Prostate gland (tissue), 2 donors: ENCODE results near the gene RABEP2. TPM values are rescaled to one million over a fixed set of nuclear protein-coding genes. Genes with fewer than 3 reads are reported as not detected.
"Not testable (repeated sequence)": the region's sequence is repeated elsewhere in the genome, so short reads cannot be mapped to it uniquely, and the experiment has no call there.

Experiments
- DNase-seq: peaks from one replicate; pipeline ENCODE4 v3.0.0-alpha.2; 2019; ENCODE audit warnings: low spot score
- H3K27ac ChIP-seq, 2 donors: fragments of 200-600 bp; sonication (generic); 2 replicates each; pipeline ENCODE4 v1.5.1; 2017 to 2019
- H3K27me3 ChIP-seq: fragments of 200-600 bp; sonication (generic); replicated peaks from 2 replicates; pipeline ENCODE4 v1.5.1; 2019; ENCODE audit not compliant: insufficient read depth
- H3K36me3 ChIP-seq, 2 donors: fragments of 200-600 bp; sonication (generic); 1 replicate in 1 of 2; 2 replicates in 1 of 2; pipeline versions ENCODE4 v1.5.1 to v1.8.1; 2017 to 2019
- H3K4me1 ChIP-seq: fragments of 200-600 bp; sonication (generic); replicated peaks from 2 replicates; pipeline ENCODE4 v1.5.1; 2019
- H3K4me3 ChIP-seq, 2 donors: fragments of 200-600 bp; sonication (generic); 2 replicates each; pipeline ENCODE4 v1.5.1; 2017 to 2019
- H3K9me3 ChIP-seq: fragments of 200-600 bp; sonication (generic); 2 replicates; pipeline ENCODE4 v1.5.1; 2017
- CTCF ChIP-seq, 4 experiments: fragments of 200-600 bp in 2 of 4; fragments of 450-650 bp in 2 of 4; sonication (generic) in 2 of 4; IDR thresholded peaks; 1 replicate in 3 of 4; 2 replicates in 1 of 4; pipeline ENCODE4 v1.5.1; 2016 to 2019; ENCODE audit warnings: antibody characterized with exemption in 4 of 4, mild to moderate bottlenecking in 2 of 4, moderate library complexity in 2 of 4
- POLR2A ChIP-seq: fragments of 450-650 bp; IDR thresholded peaks from one replicate; pipeline ENCODE4 v1.6.1; 2016; ENCODE audit warnings: antibody characterized with exemption, mild to moderate bottlenecking
- POLR2AphosphoS5 ChIP-seq: sonication (generic); formaldehyde crosslinking; IDR thresholded peaks from one replicate; pipeline ENCODE4 v1.6.1; 2017; ENCODE audit warnings: antibody characterized with exemption
- WGBS: methylation state at CpG from one replicate; pipeline ENCODE4 v1.1.5; 2018; 5-methylcytosine and 5-hydroxymethylcytosine counted together
- intact Hi-C: fragments of 100-400 bp; cut with DNase I; formaldehyde crosslinking; loops from one replicate; pipeline ENCODE4 v1.14.2; 2022
- total RNA-seq, 2 donors: library from RNA; depleted of rRNA; stranded (reverse); fragments of >200 nt; gene quantifications; one replicate each; pipeline ENCODE4 v1.1.0, GENCODE V29; 2016

Gene RABEP2
- total RNA-seq, 2 donors from 2014 or later: 128 to 139 TPM

GRCh38 chr16:28893291-28893690, 31.7 kb downstream of the RABEP2 start:
- DNase-seq: no peak
- Histone ChIP-seq H3K4me1 (no peaks in the 10 kb centered on the region), H3K4me3 (no peak overlapping the region), H3K27ac (no peak overlapping the region), H3K36me3 (no peaks in the 10 kb centered on the region), H3K27me3 (no peaks in the 10 kb centered on the region), H3K9me3 (no peaks in the 10 kb centered on the region)
- intact Hi-C loops: no loop called here
- TF ChIP-seq POLR2A (no peak), CTCF (IDR thresholded peaks at IDR 0.05) (no peak), POLR2AphosphoS5 (no peak)
- WGBS: 84% methylated on average over 4 of the region's 4 CpGs

GRCh38 chr16:28891964-28892890, 32.8 kb downstream of the RABEP2 start:
- no peak overlapping the region for H3K27ac ChIP-seq
- no peaks in the 10 kb centered on the region for H3K4me1 ChIP-seq
- H3K9me3 ChIP-seq: no peaks in the 10 kb centered on the region
- H3K36me3 ChIP-seq: no peaks in the 10 kb centered on the region
- TF ChIP-seq POLR2A (no peak), CTCF (IDR thresholded peaks at IDR 0.05) (no peak), POLR2AphosphoS5 (no peak)
- intact Hi-C loops: no loop called here
- WGBS: 79% methylated on average over 14 of the region's 14 CpGs
- DNase-seq: no peak
- H3K4me3 ChIP-seq: no peak overlapping the region
- H3K27me3 ChIP-seq: no peaks in the 10 kb centered on the region

- DNase-seq, H3K27ac ChIP-seq, intact Hi-C loops, H3K4me1 ChIP-seq, H3K27me3 ChIP-seq, H3K9me3 ChIP-seq, H3K4me3 ChIP-seq, H3K36me3 ChIP-seq: not testable (repeated sequence)
- WGBS: 96% methylated on average over 5 of the region's 5 CpGs
Measured at GRCh38 chr16:28890355-28890754, 34.7 kb downstream of the RABEP2 start.

GRCh38 chr16:28886945-28887344, 38.1 kb downstream of the RABEP2 start:
- DNase-seq: no peak
- WGBS: 67% methylated on average over 10 of the region's 10 CpGs
- H3K4me1 ChIP-seq: no peaks in the 10 kb centered on the region
- H3K4me3 ChIP-seq: no peak overlapping the region
- no peaks in the 10 kb centered on the region for H3K36me3 ChIP-seq
- H3K9me3 ChIP-seq: no peaks in the 10 kb centered on the region
- no peak overlapping the region for H3K27ac ChIP-seq
- no peaks in the 10 kb centered on the region for H3K27me3 ChIP-seq
- intact Hi-C loops: no loop called here
- no peak for TF ChIP-seq CTCF (IDR thresholded peaks at IDR 0.05)
- TF ChIP-seq POLR2AphosphoS5: no peak
- no peak for TF ChIP-seq POLR2A

- TF ChIP-seq POLR2AphosphoS5 (no peak), POLR2A (no peak), CTCF (IDR thresholded peaks at IDR 0.05) (no peak)
- Histone ChIP-seq H3K4me3 (no peak overlapping the region), H3K27me3 (no peaks in the 10 kb centered on the region), H3K27ac (no peak overlapping the region), H3K4me1 (peaks cover 5% of the 10 kb centered on the region), H3K36me3 (no peaks in the 10 kb centered on the region), H3K9me3 (no peaks in the 10 kb centered on the region)
- DNase-seq: no peak
- WGBS: 95% methylated on average over 6 of the region's 6 CpGs
- intact Hi-C loops: loop anchor here (5.0 kb wide), 1 partner anchor 38 kb away; no protein-coding TSS in a partner anchor
Measured at GRCh38 chr16:28884045-28884444, 41.0 kb downstream of the RABEP2 start.
